ENCODE data around the gene TYW1B.

GRCh38 chr7:72710983-72711382 lies 117.0 kb downstream of the TYW1B start:
- no peak for TF ChIP-seq CTCF (IDR thresholded peaks at IDR 0.05)
- TF ChIP-seq EP300 (IDR thresholded peaks at IDR 0.05): no peak

Data from suprapubic skin (tissue), 3 donors.